HG03025 (cell line): ENCODE data around the gene NOS1.
"Not testable (repeated sequence)": the region's sequence is repeated elsewhere in the genome, so short reads cannot be mapped to it uniquely, and the experiment has no call there.

Experiments
- ATAC-seq: cut with Tn5 transposase; IDR thresholded peaks from one replicate; pipeline ENCODE4 v1.9.1; 2021; ENCODE audit warnings: mild to moderate bottlenecking, moderate library complexity; ENCODE audit not compliant: unreplicated experiment, low FRiP score

NOS1 gene

GRCh38 chr12:117361347-117361751 is at the start of gene NOS1:
TSS of gene NOS1 (minus strand) at chr12:117361626. CDS start at chr12:117331069, 30,557 bp downstream.
- ATAC-seq, result no peak

GRCh38 chr12:117409286-117409685 is 47.9 kb upstream of the NOS1 start:
- ATAC-seq, result no peak

DNA sequence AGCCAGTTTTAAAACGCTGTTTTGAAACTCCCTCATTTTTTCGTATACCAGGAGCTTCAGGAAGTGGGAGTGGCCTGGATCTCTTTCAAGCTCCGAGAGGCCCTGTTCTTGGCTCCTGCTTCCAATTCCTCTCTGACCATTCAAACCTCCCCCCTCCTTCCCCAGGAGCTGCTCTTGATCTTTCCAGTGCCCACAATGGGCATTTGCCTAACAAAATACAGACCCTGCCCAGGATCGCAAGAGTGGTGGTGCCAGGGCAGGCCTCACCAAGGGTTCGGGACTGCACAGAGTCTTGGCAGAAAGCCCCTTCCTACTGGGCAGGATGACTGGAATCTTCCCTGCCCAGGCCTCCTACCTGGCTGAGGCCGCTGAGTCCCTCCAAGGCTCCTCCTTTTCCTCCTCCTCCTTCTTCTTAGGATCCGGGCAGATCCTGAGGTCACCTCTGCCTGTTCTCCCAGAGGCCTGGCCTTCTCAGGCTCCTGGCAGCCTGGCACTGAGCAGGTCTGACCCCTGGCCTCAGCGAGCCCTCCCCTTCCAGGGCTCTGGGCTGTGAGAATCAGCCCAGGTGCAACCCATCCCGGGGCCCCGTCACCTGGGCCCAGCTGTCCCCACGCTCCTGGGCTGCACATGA is 46.9 kb upstream of the NOS1 start:
- no peak for ATAC-seq

- ATAC-seq, result no peak
Observed at GRCh38 chr12:117404940-117405339, 43.5 kb upstream of the NOS1 start.

DNA sequence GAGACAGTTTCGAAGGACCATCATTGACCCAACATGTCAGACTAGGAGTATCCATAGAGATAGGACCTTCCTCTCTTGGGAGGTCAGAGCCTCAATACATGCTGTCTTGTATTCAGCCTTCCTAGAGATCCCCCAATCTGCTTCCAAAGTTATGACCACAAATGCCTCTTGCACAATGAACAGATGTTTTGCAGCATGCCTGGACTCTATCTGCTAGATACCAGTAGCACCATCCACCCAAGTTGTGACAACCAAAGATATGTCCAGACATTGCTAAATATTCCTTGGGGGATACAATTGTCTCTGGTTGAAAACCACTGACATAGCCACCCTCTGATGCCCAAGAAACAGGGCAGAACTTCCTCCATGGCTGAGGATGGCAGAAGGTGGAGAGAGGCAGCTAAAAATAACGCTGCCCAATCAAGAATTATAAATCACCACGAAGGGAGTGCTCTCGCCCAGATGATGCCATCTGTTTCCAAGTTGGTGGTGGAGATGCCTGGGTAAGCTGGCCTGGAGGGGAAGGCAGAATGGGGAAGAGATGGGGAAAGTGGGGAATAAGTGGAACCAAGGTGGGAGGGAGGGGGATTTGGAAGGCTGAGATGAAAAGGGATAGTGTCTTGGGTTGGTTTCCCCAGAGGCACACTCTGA is 42.9 kb upstream of the NOS1 start:
- no peak for ATAC-seq

- no peak for ATAC-seq
Observed at GRCh38 chr12:117403586-117404139, 42.2 kb upstream of the NOS1 start.

GRCh38 chr12:117402363-117402762 is 40.9 kb upstream of the NOS1 start:
- ATAC-seq, result no peak

DNA sequence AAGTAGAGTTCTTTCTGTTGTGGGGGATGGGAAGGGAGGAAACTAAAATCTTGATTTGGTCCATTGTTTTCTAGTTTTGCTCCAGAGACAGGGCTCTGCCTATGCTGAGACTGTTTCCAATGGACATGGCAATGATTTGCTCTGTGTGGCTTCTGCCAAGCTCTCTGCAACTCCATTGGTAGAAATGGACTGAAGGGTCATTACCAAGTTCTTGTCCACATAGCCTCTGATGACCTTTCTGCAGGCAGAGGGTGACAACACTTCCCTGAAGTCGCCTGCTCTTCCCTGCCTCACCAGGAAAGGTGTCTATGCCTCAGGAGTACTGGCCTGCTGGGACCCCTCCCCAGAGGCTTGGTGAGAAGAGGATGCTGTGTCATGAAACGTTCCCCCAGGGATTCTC is 39.5 kb upstream of the NOS1 start:
- ATAC-seq, result no peak

- not testable (repeated sequence) for ATAC-seq
Observed at GRCh38 chr12:117398482-117398881, 37.1 kb upstream of the NOS1 start.

GRCh38 chr12:117395766-117396165 is 34.3 kb upstream of the NOS1 start:
- no peak for ATAC-seq

GRCh38 chr12:117394491-117394890 is 33.1 kb upstream of the NOS1 start:
- ATAC-seq, result no peak

GRCh38 chr12:117393656-117394055 is 32.2 kb upstream of the NOS1 start:
- no peak for ATAC-seq

DNA sequence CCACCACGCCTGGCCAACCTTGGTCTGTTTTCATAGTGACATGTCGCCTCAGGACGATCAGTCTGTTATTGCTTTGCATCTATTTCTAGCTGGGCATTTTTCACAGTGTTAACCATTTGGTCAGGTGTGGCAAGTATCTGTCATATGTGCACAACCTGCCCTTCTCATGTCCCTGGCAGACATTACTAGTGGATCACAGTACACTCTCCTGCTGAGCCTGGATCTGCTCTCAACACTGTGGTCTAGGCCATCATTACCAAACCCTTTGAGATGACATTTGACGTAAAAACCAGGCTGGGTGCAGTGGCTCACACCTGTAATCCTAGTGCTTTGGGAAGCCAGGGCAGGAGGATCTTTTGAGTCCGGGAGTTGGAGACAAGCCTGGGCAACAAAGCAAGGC is 29.4 kb upstream of the NOS1 start:
- ATAC-seq, result no peak

- no peak for ATAC-seq
Observed at GRCh38 chr12:117388951-117389446, 27.6 kb upstream of the NOS1 start.

- no peak for ATAC-seq
Observed at GRCh38 chr12:117387832-117388231, 26.4 kb upstream of the NOS1 start.

DNA sequence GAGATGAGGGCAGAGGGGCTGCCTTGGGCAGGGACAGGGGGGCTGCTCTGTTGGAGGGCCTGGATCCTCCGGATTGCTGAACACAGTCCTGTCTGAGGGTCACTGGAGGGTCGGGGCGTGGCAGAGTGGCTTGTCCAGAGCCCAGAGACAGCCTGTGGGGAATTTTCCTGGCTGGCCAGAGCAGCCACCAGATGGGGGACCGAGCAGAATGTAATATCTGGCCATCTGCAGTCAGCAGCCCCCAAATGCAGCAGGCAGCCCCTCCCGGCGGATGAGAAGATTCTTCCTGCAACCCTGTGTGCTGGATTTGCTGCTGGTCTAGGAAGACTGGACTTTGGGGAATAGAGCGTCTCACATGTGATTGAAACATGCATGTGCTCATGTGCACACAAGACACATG is 23.3 kb upstream of the NOS1 start:
- ATAC-seq, result no peak

DNA sequence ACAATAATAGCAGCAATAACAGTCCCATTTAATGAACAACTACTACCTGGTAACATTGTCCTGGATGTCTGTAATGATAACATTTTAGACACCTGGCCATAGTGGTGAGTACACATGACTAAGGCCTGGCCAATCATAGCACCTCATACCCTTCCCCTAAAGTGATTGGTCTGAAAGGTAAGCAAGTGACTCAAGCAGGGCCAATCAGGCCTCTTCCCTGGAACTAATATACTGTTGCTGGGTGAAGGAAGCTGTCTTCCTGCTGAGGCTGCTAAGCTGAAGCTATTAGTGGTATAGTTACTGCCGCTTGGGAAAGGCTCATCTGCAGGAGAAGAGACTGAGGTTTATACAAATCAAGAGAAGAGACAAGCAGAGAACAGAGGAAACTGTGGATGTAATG is 18.7 kb upstream of the NOS1 start:
- no peak for ATAC-seq

DNA sequence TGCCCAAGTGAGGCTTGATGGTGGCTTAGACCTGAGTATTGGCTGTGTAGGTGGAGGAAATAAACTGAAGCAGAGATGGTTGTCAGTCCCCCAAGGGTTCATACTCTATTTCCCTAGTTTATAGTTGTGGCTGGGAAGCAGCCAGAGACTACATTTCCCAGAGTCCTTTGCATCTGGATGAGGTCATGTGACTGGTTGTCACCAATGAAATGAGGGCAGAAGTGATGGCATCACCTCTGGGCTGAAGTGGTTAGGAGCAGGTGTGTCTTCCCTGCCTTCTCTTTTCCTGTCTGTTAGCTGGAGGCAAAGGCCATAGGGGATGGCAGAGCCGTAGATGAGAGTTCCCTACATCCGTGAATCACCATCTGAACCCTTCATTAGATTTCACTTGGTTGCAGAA is 16.3 kb upstream of the NOS1 start:
- ATAC-seq, result no peak

DNA sequence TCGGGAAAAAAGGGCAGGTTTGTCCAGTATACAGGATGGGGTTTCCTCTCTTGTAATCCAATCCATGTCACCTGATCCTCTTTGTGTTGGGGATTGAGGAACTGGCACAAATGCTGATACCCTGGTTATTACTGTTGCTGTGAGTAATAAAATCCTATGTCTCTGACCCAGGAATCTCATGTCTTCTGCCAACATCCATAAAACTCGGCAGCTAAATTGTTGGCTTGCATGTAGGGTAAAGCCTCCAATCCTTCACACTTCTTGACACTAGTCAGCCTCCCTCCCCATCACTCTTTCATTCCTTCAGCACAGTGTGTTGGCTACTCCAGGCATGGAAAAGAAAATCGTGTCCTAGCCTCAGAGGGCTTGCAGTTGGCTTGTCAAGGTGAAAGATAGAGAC is 9.2 kb upstream of the NOS1 start:
- no peak for ATAC-seq

- not testable (repeated sequence) for ATAC-seq
Observed at GRCh38 chr12:117370000-117370399, 8.6 kb upstream of the NOS1 start.

GRCh38 chr12:117367006-117367638 is 5.7 kb upstream of the NOS1 start:
- ATAC-seq, result no peak
